CD4-positive, alpha-beta T cell treated with Interleukin-12 subunit alpha and Interleukin-12 subunit beta, for 1 hour (primary cell): ENCODE measurements around the gene UBE2QL1.

Experiments
- DNase-seq: peaks from one replicate; pipeline ENCODE4 v3.0.0-alpha.2; 2020

The UBE2QL1 gene

DNA sequence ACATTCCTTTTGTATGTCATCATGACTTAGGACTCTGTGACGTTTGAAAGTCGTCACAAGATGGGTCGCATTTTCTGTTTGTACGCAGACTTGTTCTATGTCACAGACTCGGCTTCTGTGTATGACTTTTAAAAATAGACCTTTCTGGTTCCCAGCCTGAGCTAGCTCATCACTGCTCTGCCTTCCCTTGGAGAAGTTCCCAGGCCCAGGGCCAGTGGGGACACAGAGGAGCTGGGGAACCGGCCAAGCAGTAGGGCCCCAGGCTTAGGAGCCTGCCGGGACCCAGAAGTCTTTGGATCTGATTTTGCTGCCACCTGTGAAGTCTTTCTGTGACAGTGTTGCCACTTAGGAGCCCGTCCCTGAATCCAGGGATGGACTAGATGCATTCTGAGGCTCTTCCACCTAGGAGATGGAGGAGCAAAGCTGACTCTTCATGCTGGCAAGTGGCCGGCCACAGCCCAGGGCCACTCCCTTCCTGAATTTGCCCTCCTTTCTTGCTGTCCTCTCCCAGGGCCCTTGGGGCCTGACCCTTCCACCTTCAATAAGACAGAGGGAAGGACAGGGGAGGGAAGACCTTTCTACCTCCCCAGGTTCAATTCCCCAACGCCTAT is 18.1 kb upstream of the UBE2QL1 start:
- DNase-seq = no peak

GRCh38 chr5:6431214-6432195 is 17.2 kb upstream of the UBE2QL1 start:
- DNase-seq = no peak

DNA sequence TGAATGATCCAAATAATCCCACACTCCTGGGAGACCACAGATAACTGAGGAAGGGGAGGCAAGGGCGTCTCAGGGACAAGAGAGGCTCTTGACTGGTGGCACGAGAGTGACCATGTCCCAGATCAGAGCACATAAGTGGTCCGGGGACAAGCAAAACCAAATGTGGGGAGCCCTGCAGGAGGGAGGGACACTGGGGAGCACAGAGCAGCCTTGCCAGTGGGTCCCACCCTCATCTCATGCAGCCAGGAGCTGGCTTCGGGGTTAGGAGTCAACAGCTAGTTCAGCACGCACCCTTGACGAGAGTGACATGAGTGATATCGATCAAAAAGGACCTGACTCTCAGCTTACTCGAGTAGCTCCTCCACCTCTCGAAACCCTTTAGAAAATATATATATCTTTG is 16.5 kb upstream of the UBE2QL1 start:
- no peak for DNase-seq

DNA sequence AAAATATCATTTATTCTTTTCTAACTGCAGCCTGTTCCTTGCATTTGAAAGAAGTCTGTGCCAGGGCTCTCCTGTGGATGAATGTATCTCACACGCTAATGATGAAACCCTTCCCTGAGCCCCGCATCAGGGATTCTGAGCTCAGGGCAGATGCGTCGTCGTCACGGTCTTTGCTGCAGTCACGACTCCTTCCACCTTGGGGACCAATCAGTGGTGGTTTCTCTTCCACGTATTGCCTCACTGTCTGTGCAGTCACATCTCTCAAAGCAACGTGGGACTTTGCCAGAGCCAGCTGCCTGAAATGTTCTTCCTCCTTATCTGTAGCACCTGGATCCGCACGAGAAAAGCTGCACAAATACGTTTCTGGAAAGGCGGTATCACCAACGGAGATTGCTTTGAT is 13.9 kb upstream of the UBE2QL1 start:
- no peak for DNase-seq

DNA sequence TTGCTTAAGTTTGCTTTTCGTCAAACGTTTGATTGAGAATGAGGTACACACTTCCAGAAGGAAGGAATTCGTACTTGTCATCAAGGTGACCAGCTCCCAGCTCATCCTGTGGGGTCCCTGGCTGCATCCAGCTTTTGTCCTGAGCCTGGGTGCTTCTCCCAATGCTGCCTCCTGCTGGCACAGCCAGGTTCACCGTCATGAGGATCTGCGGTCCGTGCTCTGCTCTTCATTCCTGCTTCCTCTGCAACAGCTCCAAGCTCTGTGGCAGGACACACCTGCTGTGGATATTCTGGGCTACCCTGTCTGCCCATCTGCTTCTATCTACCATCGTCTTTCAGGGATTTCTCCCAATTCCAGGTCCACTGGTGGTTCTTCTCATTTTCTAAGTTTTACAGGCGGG is 13.3 kb upstream of the UBE2QL1 start:
- DNase-seq = no peak

- DNase-seq = no peak
These were observed 11.8 kb upstream of the UBE2QL1 start for GRCh38 chr5:6436715-6437331.

GRCh38 chr5:6439588-6440550 is 8.8 kb upstream of the UBE2QL1 start:
- no peak for DNase-seq

DNA sequence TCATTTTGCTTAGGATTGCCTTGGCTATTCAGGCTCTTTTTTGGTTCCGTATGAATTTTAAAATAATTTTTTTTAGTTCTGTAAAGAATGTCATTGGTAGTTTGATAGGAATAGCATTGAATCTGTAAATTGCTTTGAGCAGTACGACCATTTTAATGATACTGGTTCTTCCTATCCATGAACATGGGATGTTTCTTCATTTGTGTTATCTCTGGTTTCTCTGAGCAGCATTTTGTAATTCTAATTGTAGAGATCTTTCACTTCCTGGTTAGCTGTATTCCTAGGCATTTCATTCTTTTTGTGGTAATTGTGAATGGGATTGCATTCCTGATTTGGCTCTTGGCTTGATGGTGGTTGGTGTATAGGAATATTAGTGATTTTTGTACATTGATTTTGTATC is 6.3 kb upstream of the UBE2QL1 start:
- DNase-seq = no peak

GRCh38 chr5:6443326-6443725 is 5.3 kb upstream of the UBE2QL1 start:
- DNase-seq = no peak

DNA sequence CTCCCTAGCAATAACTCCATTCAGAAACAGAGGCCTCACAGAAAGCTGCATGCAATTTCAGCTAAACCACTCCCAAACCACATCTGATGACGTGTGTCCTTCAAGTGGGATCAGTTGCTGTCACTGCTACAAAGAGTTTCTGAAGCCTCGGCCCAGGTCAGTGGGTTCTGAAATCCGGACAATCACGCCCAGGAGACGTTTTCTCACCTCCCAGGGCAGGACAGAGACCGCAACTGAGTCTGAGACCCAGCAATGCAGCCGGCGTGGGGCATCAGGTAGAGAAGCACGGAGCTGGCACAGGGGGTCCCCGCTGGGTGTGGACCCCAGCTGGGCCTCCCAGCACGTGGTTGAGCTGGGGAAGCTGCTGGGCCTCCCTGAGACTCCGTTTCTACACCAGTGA is 2.6 kb upstream of the UBE2QL1 start:
- DNase-seq = no peak

- no peak for DNase-seq
These were observed 1.9 kb upstream of the UBE2QL1 start for GRCh38 chr5:6446626-6447309.

DNA sequence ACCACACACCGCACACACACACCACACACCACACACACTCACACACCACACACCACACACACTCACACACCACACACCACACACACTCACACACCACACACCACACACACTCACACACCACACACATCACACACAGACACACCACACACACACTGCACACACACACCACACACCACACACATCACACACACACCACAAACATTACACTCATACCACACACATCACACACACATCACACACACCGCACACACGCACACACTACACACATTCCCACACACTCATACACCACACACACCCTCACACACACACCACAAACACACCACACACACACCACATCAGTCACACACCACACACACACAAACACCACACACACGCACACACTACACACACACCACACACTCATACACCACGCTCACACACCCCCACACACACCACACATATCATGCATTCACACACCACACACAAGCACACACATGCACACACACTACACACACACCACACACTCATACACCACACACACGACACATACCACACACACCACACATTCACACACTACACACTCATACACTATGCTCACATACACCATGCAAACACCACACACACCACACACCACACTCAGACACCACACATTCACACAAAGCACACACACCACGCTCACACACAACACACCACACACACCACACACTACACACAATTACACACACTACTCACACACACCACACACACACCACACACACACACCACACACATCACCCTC is 1.1 kb upstream of the UBE2QL1 start:
- no peak for DNase-seq

GRCh38 chr5:6448141-6448491 is 543 bp upstream of the UBE2QL1 start:
- no peak for DNase-seq

GRCh38 chr5:6449465-6450158 is 953 bp downstream of the UBE2QL1 start:
- DNase-seq = no peak

GRCh38 chr5:6450319-6450833 is 1.7 kb downstream of the UBE2QL1 start:
- no peak for DNase-seq

- no peak for DNase-seq
These were observed 4.2 kb downstream of the UBE2QL1 start for GRCh38 chr5:6452622-6453504.

- no peak for DNase-seq
These were observed 5.4 kb downstream of the UBE2QL1 start for GRCh38 chr5:6453937-6454560.

GRCh38 chr5:6454628-6455053 is 6.0 kb downstream of the UBE2QL1 start:
- no peak for DNase-seq
